Effector memory CD8-positive, alpha-beta T cell (primary cell): ENCODE results near the gene CACNA2D4.
A peak's percentile ranks its signal among the peaks of the same experiment; 100 is the strongest.

ENCODE experiments used
- ATAC-seq: fragments of 150-1000 bp; cut with Tn5 transposase; replicated peaks from 2 replicates; pipeline ENCODE4 v1.10.0; 2021; ENCODE audit warnings: mild to moderate bottlenecking, moderate library complexity
- DNase-seq, 3 experiments: peaks; one replicate each; pipeline ENCODE4 v3.0.0; 2021
- H3K27ac Mint-ChIP-seq, 2 donors: one replicate each; pipeline ENCODE4 v1.8.0; 2022; ENCODE audit warnings: mild to moderate bottlenecking in 2 of 2, mixed read lengths in 2 of 2, moderate library complexity in 2 of 2
- H3K27me3 Mint-ChIP-seq, 2 donors: one replicate each; pipeline ENCODE4 v1.8.0; 2022; ENCODE audit warnings: mixed read lengths in 2 of 2
- H3K36me3 Mint-ChIP-seq: one replicate; pipeline ENCODE4 v1.8.0; 2022; ENCODE audit warnings: mild to moderate bottlenecking, moderate library complexity, mixed read lengths; ENCODE audit not compliant: insufficient read depth
- H3K4me1 Mint-ChIP-seq, 2 donors: one replicate each; pipeline ENCODE4 v1.8.0; 2022; ENCODE audit warnings: low read depth in 2 of 2, mixed read lengths in 2 of 2
- H3K4me3 Mint-ChIP-seq, 2 donors: one replicate each; pipeline ENCODE4 v1.8.0; 2022; ENCODE audit warnings: mild to moderate bottlenecking in 2 of 2, mixed read lengths in 2 of 2, moderate library complexity in 2 of 2
- H3K9me3 Mint-ChIP-seq, 2 donors: one replicate each; pipeline ENCODE4 v1.8.0; 2022; ENCODE audit warnings: mixed read lengths in 2 of 2

CACNA2D4 gene

GRCh38 chr12:1808036-1808797 is 110.2 kb downstream of the CACNA2D4 start:
- Mint-ChIP-seq H3K27ac (peak overlapping the region in 1 of 2 donors; percentile 81), H3K4me3 (peak overlapping the region in 1 of 2 donors; percentile 84), H3K36me3 (peaks cover 4% of the 10 kb centered on the region), H3K27me3 (peaks cover 0 to 13% of the 10 kb centered on the region in 2 donors), H3K9me3 (peaks cover 0 to 1% of the 10 kb centered on the region in 2 donors), H3K4me1 (peaks cover 13 to 38% of the 10 kb centered on the region in 2 donors)
- ATAC-seq (no peak), DNase-seq (no peak)

GRCh38 chr12:1807087-1807860 is 111.2 kb downstream of the CACNA2D4 start:
- peaks cover 0 to 13% of the 10 kb centered on the region in 2 donors for H3K27me3 Mint-ChIP-seq
- peaks cover 4% of the 10 kb centered on the region for H3K36me3 Mint-ChIP-seq
- H3K4me3 Mint-ChIP-seq: no peak overlapping the region
- peak overlapping the region in 1 of 2 donors; percentile 32 for H3K27ac Mint-ChIP-seq
- H3K4me1 Mint-ChIP-seq: peaks cover 13 to 35% of the 10 kb centered on the region in 2 donors
- DNase-seq (no peak), ATAC-seq (no peak)
- peaks cover 0 to 1% of the 10 kb centered on the region in 2 donors for H3K9me3 Mint-ChIP-seq

GRCh38 chr12:1806301-1807086 is 112.0 kb downstream of the CACNA2D4 start:
- DNase-seq (no peak), ATAC-seq (no peak)
- Mint-ChIP-seq H3K4me3 (no peak overlapping the region), H3K36me3 (peaks cover 4% of the 10 kb centered on the region), H3K27me3 (peaks cover 0 to 13% of the 10 kb centered on the region in 2 donors), H3K27ac (peak overlapping the region; percentile 32 to 59), H3K9me3 (peaks cover 0 to 1% of the 10 kb centered on the region in 2 donors), H3K4me1 (peaks cover 10 to 35% of the 10 kb centered on the region in 2 donors)

- Mint-ChIP-seq H3K27ac (peak overlapping the region in 1 of 2 donors; percentile 59), H3K36me3 (peaks cover 4% of the 10 kb centered on the region), H3K4me3 (peak overlapping the region in 1 of 2 donors; percentile 2), H3K9me3 (peaks cover 0 to 1% of the 10 kb centered on the region in 2 donors), H3K27me3 (peaks cover 0 to 6% of the 10 kb centered on the region in 2 donors), H3K4me1 (peaks cover 12 to 31% of the 10 kb centered on the region in 2 donors)
- DNase-seq (no peak), ATAC-seq (no peak)
Measured at GRCh38 chr12:1805441-1806081, 112.9 kb downstream of the CACNA2D4 start.

- Mint-ChIP-seq H3K27ac (peak overlapping the region; percentile 88 to 89), H3K4me3 (peak overlapping the region; percentile 57), H3K27me3 (no peaks in the 10 kb centered on the region), H3K36me3 (peaks cover 4% of the 10 kb centered on the region), H3K9me3 (peaks cover 0 to 1% of the 10 kb centered on the region in 2 donors), H3K4me1 (peaks cover 13 to 28% of the 10 kb centered on the region in 2 donors)
- ATAC-seq: peak; percentile 86
- peak; percentile 78 to 88 (median 80) for DNase-seq
Measured at GRCh38 chr12:1804545-1805332, 113.7 kb downstream of the CACNA2D4 start.

- Mint-ChIP-seq H3K4me3 (no peak overlapping the region), H3K36me3 (peaks cover 5% of the 10 kb centered on the region), H3K4me1 (peaks cover 9 to 26% of the 10 kb centered on the region in 2 donors), H3K27me3 (no peaks in the 10 kb centered on the region), H3K27ac (no peak overlapping the region), H3K9me3 (peaks cover 0 to 1% of the 10 kb centered on the region in 2 donors)
- DNase-seq (no peak), ATAC-seq (no peak)
Measured at GRCh38 chr12:1803736-1804135, 114.7 kb downstream of the CACNA2D4 start.

GRCh38 chr12:1801303-1801975 is 117.0 kb downstream of the CACNA2D4 start:
- DNase-seq (no peak), ATAC-seq (no peak)
- Mint-ChIP-seq H3K27ac (no peak overlapping the region), H3K27me3 (no peaks in the 10 kb centered on the region), H3K36me3 (peaks cover 15% of the 10 kb centered on the region), H3K4me1 (peaks cover 9 to 24% of the 10 kb centered on the region in 2 donors), H3K9me3 (peaks cover 0 to 1% of the 10 kb centered on the region in 2 donors), H3K4me3 (no peak overlapping the region)

- ATAC-seq (no peak), DNase-seq (peak in 2 of 3 experiments; percentile 27 to 51)
- H3K27me3 Mint-ChIP-seq: no peaks in the 10 kb centered on the region
- peaks cover 13 to 26% of the 10 kb centered on the region in 2 donors for H3K4me1 Mint-ChIP-seq
- H3K36me3 Mint-ChIP-seq: peaks cover 18% of the 10 kb centered on the region
- no peak overlapping the region for H3K27ac Mint-ChIP-seq
- H3K4me3 Mint-ChIP-seq: no peak overlapping the region
- peaks cover 0 to 1% of the 10 kb centered on the region in 2 donors for H3K9me3 Mint-ChIP-seq
Measured at GRCh38 chr12:1800401-1801302, 117.8 kb downstream of the CACNA2D4 start.

- Mint-ChIP-seq H3K36me3 (peaks cover 15% of the 10 kb centered on the region), H3K4me1 (peaks cover 14 to 23% of the 10 kb centered on the region in 2 donors), H3K27ac (peak overlapping the region; percentile 16 to 68), H3K27me3 (no peaks in the 10 kb centered on the region), H3K9me3 (peaks cover 0 to 1% of the 10 kb centered on the region in 2 donors), H3K4me3 (no peak overlapping the region)
- ATAC-seq (no peak), DNase-seq (no peak)
Measured at GRCh38 chr12:1799882-1800400, 118.5 kb downstream of the CACNA2D4 start.

- H3K9me3 Mint-ChIP-seq: no peaks in the 10 kb centered on the region
- DNase-seq (no peak), ATAC-seq (no peak)
- H3K27me3 Mint-ChIP-seq: no peaks in the 10 kb centered on the region
- peak overlapping the region; percentile 16 to 68 for H3K27ac Mint-ChIP-seq
- no peak overlapping the region for H3K4me3 Mint-ChIP-seq
- H3K36me3 Mint-ChIP-seq: peaks cover 15% of the 10 kb centered on the region
- peaks cover 9 to 18% of the 10 kb centered on the region in 2 donors for H3K4me1 Mint-ChIP-seq
Measured at GRCh38 chr12:1799051-1799881, 119.2 kb downstream of the CACNA2D4 start.
